DMS 273 (cell line): Measurements from ENCODE around the gene UBE3C.
"Not testable (repeated sequence)": the region's sequence is repeated elsewhere in the genome, so short reads cannot be mapped to it uniquely, and the experiment has no call there.

Source experiments
- DNase-seq: peaks from one replicate; lab custom pipeline; 2025; ENCODE audit not compliant: unreplicated experiment; lab: John Stamatoyannopoulos, UW

Gene UBE3C

DNA sequence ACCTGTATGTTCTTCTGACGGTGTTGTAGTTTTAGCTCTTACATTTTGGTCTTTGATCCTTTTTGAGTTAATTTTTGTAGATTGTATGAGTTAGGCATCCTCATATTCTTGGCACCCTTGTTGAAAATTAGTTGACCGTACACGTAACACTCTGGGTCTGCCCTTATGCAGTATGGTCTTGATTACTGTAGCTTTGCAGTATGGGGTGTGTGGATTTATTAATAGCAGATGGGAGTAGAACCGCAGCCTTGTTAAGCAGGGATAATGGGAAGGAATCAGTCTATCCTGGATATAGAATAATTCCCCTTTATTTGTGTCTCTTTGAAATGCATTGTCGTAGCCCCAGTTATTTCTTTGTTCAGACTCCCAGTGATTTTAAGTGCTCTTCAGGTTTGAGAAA is 95.5 kb downstream of the UBE3C start:
- DNase-seq, result no peak

DNA sequence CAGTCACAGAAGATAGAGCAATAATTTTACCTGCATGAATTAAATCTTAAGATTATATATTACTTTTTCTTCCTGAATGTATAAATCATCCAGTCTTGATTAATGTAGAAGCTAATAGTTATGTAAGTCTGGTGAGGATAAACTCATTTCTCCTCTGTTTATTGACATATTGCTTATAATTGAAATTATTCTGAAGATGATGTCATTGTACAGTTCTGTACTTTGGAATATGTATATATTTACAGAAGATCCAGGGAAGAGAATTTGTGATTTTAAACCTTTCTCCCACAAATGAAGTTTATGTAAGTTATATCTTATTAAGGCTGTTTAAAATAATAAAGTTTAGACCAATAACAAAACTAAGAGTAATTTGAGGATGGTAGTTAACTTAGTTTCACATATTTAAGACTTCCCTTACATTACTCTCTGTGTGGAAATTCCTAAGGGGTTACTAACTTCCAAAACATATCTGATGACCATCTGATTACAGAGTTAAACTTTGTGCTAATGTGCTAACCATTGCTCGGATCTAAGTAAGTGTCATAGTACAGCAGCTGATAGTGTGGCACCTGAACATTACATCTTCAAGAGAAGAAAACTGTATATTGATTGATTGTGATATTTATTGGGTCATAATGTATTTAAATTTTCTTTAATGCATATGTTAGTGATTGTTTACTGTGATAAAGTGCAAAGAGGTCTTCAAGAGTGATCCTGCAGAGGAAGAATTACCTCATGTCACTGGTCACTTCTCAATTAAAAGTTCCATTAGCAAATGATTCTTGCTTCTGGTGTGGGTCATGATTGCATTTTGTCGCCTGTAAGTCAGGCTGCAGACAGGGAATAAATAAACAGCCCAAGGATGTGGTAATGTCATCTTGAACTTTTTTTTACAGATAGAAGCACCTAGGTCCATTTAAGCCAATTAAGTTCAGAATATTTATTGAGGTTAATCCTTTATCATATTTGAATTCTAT is 96.9 kb downstream of the UBE3C start:
- no peak for DNase-seq

GRCh38 chr7:157238087-157238486 is 99.4 kb downstream of the UBE3C start:
- no peak for DNase-seq

GRCh38 chr7:157239571-157240270 is 101.0 kb downstream of the UBE3C start:
- no peak for DNase-seq

GRCh38 chr7:157241631-157242030 is 102.9 kb downstream of the UBE3C start:
- no peak for DNase-seq

DNA sequence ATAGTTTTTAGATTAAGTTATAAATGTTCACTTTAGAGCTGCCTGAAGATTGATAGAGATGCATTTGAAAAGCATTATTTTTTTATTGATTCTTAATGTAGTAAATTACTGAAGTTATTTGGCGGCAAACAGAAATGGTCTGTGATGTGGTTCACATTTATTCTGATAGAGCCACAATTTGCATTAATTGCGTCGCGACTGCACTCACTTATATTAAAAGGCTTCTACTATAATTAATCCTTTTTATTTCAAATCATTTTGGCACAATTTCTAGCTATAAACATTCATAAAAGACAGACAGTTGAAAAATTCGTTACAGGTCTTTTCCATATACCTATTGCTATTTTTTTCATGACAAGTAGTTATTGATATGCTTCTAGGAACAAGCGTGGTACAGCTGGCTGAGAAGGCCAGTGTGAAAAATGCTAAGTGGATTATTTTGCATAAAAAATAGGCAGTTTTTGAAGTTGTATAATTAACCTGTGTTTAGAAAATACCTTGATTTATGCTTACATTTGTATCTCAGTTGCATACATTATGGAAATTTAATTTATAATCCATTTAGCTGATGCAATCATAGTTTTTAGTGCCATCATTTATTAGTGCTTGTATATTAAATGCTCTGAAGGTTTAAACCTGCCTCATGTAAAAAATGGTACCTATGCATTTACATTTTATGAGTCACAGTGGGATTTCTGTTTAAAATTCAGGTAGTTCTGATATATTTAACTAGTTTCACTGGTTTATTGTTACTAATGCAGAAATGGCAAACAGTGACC is 106.0 kb downstream of the UBE3C start:
- no peak for DNase-seq

- DNase-seq, result no peak
These were observed 107.3 kb downstream of the UBE3C start for GRCh38 chr7:157246052-157246451.

DNA sequence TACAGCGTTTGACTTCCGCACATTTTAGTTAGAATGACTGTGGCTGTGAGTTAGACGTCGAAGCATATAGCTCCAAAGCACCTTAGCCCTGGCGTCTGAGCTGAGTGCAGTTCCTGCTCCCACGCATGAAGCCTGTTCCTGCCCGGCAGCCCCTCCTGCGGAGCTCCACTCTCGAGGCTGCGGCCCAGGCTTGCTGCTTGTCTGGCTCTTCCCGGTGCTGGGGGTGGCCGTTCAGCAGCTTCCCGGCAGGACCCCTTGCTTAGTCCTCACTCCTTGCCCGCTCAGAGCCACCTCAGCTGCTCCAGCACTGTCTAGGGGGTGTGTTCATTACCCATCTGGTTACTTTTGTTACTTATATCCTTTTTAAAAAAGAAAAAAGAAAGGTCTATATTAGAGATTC is 109.9 kb downstream of the UBE3C start:
- DNase-seq, result no peak

GRCh38 chr7:157250605-157251228 is 112.0 kb downstream of the UBE3C start:
- DNase-seq, result peak; percentile 88

GRCh38 chr7:157251817-157252216 is 113.1 kb downstream of the UBE3C start:
- not testable (repeated sequence) for DNase-seq

- DNase-seq, result peak; percentile 27
These were observed 115.1 kb downstream of the UBE3C start for GRCh38 chr7:157253850-157254249.

DNA sequence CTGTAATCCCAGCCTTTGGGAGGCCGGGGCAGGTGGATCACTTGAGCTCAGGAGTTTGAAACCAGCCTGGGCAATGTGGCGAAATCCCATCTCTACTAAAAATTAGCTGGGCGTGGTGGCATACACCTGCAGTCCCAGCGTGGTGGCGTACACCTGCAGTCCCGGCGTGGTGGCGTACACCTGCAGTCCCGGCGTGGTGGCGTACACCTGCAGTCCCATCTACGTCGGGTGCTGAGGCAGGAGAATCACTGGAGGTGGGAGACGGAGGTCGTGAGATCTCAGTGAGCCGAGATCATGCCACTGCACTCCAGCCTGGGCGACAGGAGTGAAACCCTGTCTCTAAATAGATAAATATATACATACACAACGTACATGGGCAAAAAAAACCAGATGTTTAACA is 116.1 kb downstream of the UBE3C start:
- DNase-seq, result not testable (repeated sequence)

GRCh38 chr7:157255201-157255606 is 116.5 kb downstream of the UBE3C start:
- no peak for DNase-seq

DNA sequence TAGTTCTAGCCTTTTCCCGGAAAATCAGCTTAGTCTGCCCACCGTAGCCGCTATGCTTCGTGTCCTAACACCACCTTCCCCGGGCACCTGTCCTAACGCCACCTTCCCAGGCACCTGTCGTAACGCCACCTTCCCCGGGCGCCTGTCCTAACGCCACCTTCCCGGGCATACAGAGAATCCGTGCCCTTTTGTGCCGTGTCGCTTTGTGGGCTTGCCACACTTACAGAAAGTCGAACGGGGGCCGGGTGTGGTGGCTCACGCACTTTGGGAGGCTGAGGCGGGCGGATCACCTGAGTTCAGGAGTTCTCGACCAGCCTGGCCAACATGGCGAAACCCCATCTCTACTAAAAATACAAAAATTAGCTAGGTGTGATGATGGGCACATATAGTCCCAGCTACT is 124.4 kb downstream of the UBE3C start:
- no peak for DNase-seq

DNA sequence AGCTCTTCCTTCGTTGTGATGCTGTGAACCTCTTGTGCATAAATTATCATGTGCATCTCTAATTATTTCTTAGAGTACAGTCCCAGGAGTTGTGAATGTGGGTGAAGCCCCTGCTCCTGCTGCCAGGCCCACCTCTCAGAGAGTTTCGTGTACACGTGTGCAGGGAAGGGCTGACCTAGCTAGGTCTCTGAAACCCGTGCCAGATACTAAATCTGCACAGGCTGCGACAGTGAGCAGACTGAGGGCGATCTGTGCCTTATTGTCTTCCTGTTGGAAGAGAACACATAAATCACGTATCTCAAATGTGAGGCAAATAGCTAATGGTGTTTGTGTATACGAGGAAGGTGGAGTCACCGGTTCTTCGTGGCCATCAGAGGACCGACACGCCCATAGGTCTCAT is 126.3 kb downstream of the UBE3C start:
- no peak for DNase-seq

GRCh38 chr7:157266272-157266671 is 127.5 kb downstream of the UBE3C start:
- no peak for DNase-seq

GRCh38 chr7:157267516-157267915 is 128.8 kb downstream of the UBE3C start:
- DNase-seq, result no peak

DNA sequence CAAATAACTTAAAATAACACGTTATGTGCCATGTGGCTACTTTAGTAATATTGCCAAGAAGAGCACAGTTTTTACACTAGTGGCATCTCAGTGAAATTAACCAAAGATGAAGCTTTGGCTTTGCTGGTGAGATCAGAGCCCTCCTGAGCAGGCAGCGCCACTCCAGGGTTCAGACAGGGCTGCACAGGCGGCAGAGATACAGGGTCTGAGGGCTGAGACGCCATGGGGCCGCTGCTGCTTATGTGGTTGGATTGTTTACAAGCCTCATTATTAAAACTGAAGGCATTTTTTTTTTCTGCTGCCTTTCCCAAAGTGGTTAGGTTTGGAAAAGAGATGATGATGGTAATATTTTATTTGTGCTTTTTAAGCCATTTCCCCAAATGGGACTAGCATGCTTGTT is 129.2 kb downstream of the UBE3C start:
- no peak for DNase-seq

GRCh38 chr7:157268540-157268939 is 129.8 kb downstream of the UBE3C start:
- DNase-seq, result no peak

- no peak for DNase-seq
These were observed 130.8 kb downstream of the UBE3C start for GRCh38 chr7:157269341-157270059.
